K562 (cell line): ENCODE measurements around the gene VAC14. TPM values are rescaled to one million over a fixed set of nuclear protein-coding genes. Genes with fewer than 3 reads are reported as not detected.

Experiments used
- MED1 ChIP-seq: sonication (generic); formaldehyde crosslinking; IDR thresholded peaks from 2 replicates; pipeline ENCODE4 v1.8.1; 2023; ENCODE audit warnings: missing genetic modification reagents, borderline replicate concordance
- MYNN ChIP-seq, 2 experiments: sonication (generic); formaldehyde crosslinking in 1 of 2; IDR thresholded peaks; 2 replicates each; pipeline versions ENCODE4 v1.5.0 to v1.6.1; 2016 to 2020; ENCODE audit warnings: antibody characterized with exemption in 1 of 2, missing genetic modification reagents in 1 of 2
- NR0B1 ChIP-seq: fragments of 450-650 bp; IDR thresholded peaks from one replicate; pipeline ENCODE4 v1.6.1; 2018; ENCODE audit warnings: mild to moderate bottlenecking, moderate library complexity; ENCODE audit not compliant: partially characterized antibody
- YY1 ChIP-seq, 3 experiments: IDR thresholded peaks; 2 replicates each; pipeline ENCODE4 v1.6.1; 2011; ENCODE audit warnings: low read length in 2 of 3, mild to moderate bottlenecking in 2 of 3, moderate library complexity in 2 of 3, borderline replicate concordance in 1 of 3, control low read depth in 1 of 3, low read depth in 1 of 3; ENCODE audit not compliant: insufficient read depth in 3 of 3, insufficient replicate concordance in 2 of 3, control insufficient read depth in 1 of 3, insufficient read length in 1 of 3; ENCODE audit errors: extremely low read depth in 1 of 3
- ZFP30 ChIP-seq: fragments of 250-450 bp; sonication (Bioruptor Pico); IDR thresholded peaks from 2 replicates; pipeline ENCODE4 v1.8.0; 2022; ENCODE audit warnings: moderate library complexity, mild to moderate bottlenecking, inconsistent platforms, borderline replicate concordance
- ZNF589 ChIP-seq: fragments of 200-800 bp; sonication (Bioruptor generic); IDR thresholded peaks from 2 replicates; pipeline ENCODE4 v1.6.1; 2016; ENCODE audit warnings: low read depth, missing genetic modification characterization, missing compliant biosample characterization
- ZSCAN29 ChIP-seq: fragments of 450-650 bp; IDR thresholded peaks from 2 replicates; pipeline ENCODE4 v1.6.1; 2017
- polyA plus RNA-seq, 8 experiments: library from polyadenylated mRNA; depleted of rRNA in 4 of 8; stranded (reverse) in 5 of 8; unstranded in 3 of 8; fragments of >200 nt; fragmentation: Nextera tagmentation in 2 of 8; fragmentation: Illumina TruSeq in 1 of 8; extraction: Ambion mirVana in 2 of 8; extraction: Trizol in 1 of 8; gene quantifications; 2 replicates each; pipeline versions ENCODE4 v1.2.1 to v1.2.3, GENCODE V29; 2011 to 2014; ENCODE audit warnings: inconsistent platforms in 1 of 8, missing spikeins in 1 of 8
- total RNA-seq, 7 experiments: library from RNA; depleted of rRNA in 6 of 7; stranded (reverse); fragments of >200 nt in 6 of 7; fragmentation: Illumina TruSeq in 2 of 7; extraction: Trizol in 2 of 7; gene quantifications; 2 replicates each; pipeline versions ENCODE4 v1.2.1 to v1.2.3, GENCODE V29; 2011 to 2021; ENCODE audit warnings: low replicate concordance in 1 of 7
- TF ChIP-seq, protein P1 (sequence below), 2 experiments: fragments of 450-650 bp; IDR thresholded peaks; 2 replicates each; pipeline ENCODE4 v1.6.1; 2016

VAC14 gene
- total and polyA plus RNA-seq, 9 of the 15 experiments (the other 6 are each of a cell fraction or from before 2014, with no cell fraction given): 1.3 to 41.6 (median 26.6) TPM

GRCh38 chr16:70768203-70768580 lies 32.8 kb downstream of the VAC14 start (continued):
- no peak for TF ChIP-seq ZSCAN29
- no peak for TF ChIP-seq YY1 (IDR thresholded peaks at IDR 0.05; ENCODE audit: borderline replicate concordance in 1 of 3, control insufficient read depth in 1 of 3, extremely low read depth in 1 of 3, insufficient read depth in 3 of 3, insufficient read length in 1 of 3, insufficient replicate concordance in 2 of 3, low read depth in 1 of 3, low read length in 2 of 3)
- TF ChIP-seq NR0B1: no peak
- TF ChIP-seq, protein P1, sequence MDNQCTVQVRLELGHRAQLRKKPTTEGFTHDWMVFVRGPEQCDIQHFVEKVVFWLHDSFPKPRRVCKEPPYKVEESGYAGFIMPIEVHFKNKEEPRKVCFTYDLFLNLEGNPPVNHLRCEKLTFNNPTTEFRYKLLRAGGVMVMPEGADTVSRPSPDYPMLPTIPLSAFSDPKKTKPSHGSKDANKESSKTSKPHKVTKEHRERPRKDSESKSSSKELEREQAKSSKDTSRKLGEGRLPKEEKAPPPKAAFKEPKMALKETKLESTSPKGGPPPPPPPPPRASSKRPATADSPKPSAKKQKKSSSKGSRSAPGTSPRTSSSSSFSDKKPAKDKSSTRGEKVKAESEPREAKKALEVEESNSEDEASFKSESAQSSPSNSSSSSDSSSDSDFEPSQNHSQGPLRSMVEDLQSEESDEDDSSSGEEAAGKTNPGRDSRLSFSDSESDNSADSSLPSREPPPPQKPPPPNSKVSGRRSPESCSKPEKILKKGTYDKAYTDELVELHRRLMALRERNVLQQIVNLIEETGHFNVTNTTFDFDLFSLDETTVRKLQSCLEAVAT (IDR thresholded peaks at IDR 0.05): no peak
- TF ChIP-seq MYNN (IDR thresholded peaks at IDR 0.05): no peak
- TF ChIP-seq MYNN (CRISPR knock-in tag; IDR thresholded peaks at IDR 0.05): no peak
- no peak for TF ChIP-seq MED1 (CRISPR knock-in tag)
- TF ChIP-seq ZFP30 (CRISPR knock-in tag): no peak
- no peak for TF ChIP-seq ZNF589
